ENCODE measurements around the gene FERD3L. TPM values are rescaled to one million over a fixed set of nuclear protein-coding genes. Genes with fewer than 3 reads are reported as not detected.

Gene FERD3L
- total RNA-seq, 1 donor from 2014 or later = not detected

GRCh38 chr7:19099924-19100323 is 45.3 kb downstream of the FERD3L start:
- no peak for DNase-seq (ENCODE audit: low spot score)

DNA sequence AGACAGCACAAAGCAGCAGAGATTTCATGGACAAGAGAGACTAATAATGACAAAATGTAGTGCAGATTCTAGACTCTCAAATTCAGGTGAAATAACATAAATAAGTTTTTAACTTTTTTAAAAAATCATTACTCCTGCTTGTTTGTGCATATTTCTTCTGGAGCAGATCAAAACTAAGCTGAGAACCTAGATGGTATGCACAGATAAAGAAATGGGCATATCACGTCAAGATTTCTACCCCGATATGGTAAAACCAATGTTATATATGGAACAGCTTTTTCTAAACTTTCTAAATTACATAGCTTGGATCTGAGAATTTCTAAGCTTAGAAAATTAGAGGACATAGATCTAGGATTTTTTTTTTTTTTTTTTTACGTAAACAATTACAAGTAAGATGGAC is 46.0 kb downstream of the FERD3L start:
- DNase-seq (ENCODE audit: low spot score) = no peak

- DNase-seq (ENCODE audit: low spot score) = no peak
Measured at GRCh38 chr7:19098510-19098909, 46.7 kb downstream of the FERD3L start.

- no peak for DNase-seq (ENCODE audit: low spot score)
Measured at GRCh38 chr7:19097165-19098055, 47.8 kb downstream of the FERD3L start.

DNA sequence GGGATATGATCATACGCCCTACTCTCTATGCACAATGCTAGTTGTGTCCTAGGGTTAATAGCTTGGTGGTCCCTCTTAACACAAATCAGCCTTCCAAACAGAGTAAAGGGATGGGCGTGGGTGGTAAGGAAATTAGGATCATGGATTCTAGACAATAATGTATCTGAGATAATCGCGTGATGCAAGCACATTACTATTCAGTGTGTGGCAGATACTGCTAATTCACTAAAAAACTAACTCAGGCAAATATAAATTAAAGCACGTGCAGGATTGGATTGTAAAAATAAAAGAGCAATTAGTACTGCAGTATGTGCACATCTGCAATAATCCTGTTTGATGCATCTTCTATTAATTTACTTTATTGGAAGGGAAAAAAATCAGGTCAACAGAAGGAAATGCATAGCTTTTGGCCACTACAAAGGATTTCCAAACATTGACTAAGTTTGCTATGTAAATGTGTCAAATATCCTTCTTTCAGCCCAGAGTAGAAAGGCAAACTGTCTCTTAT is 49.8 kb downstream of the FERD3L start:
- no peak for DNase-seq (ENCODE audit: low spot score)

Other genes with a start within 250 kb of the FERD3L start
- gene TWIST1, start 27.8 kb downstream of the FERD3L start, total RNA-seq = 5.4 TPM